Right kidney (tissue), 1 donor: ENCODE measurements around the gene CCDC3.
A peak's percentile ranks its signal among the peaks of the same experiment; 100 is the strongest.

Source experiments
- DNase-seq: peaks from one replicate; pipeline ENCODE4 v3.0.0-alpha.2; 2016

Gene CCDC3

DNA sequence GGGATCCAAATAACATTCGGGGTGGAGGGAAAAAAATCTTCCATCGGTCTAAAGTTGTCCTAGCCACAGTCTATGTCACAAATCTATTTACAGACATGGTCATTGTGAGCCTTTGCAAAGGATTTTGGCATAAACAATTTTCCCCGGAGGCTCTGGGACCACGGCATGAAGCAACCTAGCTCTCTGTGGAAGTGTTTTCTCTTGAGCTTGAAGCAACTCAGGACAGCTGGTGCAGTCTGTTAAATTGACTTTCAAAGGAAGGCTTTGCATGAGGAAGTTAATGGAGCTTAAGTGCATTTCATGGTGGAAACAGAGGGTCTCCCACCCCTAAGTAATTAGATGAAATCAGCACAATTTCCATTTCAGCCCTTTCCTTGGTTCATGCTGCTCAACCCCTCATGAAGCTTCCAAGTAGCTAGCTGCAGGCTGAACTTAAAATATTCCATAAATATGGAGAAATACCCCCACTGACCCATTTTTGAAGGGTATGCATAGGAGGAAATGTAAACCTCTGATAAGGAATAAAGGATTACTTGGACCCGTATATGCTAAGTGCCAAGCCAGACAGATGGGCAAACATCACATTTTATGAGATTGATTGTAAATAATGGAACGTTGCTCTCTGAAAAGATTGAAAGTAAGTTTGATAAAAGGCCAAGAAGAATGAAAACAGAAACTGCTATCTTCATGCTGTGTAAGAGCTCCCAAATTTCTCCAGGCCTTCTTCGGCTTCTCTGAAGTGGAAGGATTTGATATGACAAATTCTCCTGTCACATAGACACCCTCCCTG lies 39.9 kb downstream of the CCDC3 start:
- no peak for DNase-seq

GRCh38 chr10:12960941-12961340 lies 40.6 kb downstream of the CCDC3 start:
- DNase-seq, result no peak

DNA sequence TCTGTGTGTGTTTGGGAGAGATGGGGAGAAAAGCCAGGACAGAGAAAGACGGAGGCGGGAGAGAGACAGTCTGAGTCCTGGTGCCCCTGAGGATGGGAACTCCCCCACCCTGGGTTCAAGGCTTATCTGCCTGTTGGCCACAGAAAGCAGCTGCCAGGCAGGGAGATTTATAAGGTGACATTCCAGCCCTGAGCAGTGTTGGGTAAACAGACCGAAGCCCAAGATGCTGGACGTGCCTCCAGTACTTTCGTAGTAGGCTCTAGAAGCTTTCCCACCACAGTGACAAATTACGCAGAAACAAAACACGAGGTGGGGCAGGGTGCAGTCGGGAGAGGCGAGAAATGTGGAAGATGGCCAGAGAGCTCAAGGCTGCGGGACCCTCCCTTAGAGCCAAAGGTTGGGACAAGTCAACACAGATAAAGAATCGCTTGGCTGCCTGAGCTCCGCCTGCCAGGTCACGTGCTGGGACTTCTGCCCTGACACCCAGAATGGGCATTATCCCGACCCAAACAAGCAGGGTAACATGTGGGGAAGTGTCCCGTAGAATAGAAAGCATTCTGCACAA lies 41.1 kb downstream of the CCDC3 start:
- peak; percentile 58 for DNase-seq

DNA sequence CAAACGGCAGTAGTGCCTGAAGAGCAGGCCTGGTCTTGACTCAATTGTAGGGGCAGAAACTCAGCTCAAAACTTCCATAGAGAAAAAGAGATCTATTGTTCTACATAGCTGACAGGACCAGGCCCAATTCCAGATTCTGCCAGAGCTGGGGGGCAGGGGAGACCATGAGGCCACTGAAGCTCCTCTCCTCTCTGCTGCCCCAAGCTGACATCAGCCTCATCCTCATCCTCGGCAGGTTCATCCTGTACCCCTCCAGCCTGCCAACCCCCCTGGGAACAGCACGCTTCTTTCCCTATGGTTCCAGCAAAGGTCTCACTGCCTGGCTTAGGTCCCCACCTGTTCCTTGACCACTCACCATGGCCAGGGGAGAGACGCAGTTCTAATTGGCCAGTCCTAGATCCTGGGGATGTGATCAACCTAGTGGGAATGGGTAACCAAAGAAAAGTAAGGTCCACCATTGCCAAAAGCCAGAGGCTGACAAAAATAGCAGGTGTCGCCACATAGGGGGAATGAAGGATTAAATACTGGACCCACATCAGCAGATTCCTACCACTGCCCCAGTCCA lies 42.9 kb downstream of the CCDC3 start:
- no peak for DNase-seq

DNA sequence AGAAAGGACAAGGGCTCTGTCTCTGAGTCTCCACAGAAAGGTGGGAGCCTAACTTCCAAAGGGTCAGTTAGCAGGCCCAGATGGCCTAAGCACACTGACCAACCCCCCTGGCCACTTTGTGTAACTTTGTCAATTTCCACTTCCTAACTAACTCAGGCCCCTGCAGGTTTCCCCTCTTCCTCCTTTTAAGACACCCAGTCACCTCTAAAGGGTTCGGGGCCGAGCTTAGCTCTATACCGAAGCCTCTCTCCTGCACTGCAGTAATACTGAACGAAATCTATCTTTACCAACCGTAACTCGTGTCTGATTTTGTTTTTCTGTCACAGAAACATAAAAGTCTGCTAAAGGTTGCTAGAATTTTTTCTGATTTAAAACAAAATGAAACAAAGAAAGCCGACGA lies 44.4 kb downstream of the CCDC3 start:
- no peak for DNase-seq

DNA sequence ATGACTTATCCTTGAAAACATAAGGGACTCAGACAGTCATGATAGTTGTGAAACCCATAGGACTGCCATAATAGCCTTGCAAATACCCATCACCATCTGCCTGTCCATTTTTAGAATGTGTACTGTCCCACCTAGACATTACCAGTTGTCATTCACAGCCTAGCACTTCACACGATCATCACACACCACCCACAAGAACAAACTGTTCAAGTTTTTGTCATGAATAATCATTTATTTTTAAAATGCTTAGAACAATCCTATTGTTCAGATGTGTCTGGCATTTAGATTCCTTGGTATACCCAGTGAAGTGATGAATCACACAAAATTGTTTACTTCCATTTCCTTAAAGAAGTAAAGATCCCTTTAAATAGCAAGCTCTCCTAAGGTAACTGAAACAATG lies 46.6 kb downstream of the CCDC3 start:
- no peak for DNase-seq

DNA sequence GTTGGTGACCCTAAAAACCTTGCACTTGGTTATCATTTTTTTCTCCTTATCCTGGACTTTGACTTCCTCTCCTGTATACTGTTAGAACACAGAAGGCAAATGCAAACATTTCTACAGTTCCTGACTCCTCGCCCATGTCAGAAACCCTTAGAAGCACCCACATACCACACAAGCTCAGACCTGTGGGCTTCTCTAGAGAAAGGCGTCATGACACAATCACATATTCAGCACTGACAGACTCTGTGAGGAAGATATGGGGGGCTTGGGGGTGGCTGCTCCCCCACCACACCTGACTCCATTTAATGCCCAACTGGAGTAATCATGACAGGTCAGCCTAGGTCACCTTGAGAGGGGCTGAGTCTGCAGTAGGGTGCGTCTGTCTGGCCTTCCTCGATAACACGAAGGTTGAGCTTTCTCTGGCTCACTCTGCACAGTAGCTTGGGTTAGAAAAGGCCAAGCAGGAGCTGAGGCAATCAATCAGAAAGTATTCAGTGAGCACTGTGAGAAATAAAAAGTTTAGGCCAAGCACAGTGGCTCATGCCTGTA lies 50.9 kb downstream of the CCDC3 start:
- DNase-seq, result no peak

- no peak for DNase-seq
These were observed 52.3 kb downstream of the CCDC3 start for GRCh38 chr10:12949248-12949647.

- DNase-seq, result no peak
These were observed 53.8 kb downstream of the CCDC3 start for GRCh38 chr10:12947741-12948140.

DNA sequence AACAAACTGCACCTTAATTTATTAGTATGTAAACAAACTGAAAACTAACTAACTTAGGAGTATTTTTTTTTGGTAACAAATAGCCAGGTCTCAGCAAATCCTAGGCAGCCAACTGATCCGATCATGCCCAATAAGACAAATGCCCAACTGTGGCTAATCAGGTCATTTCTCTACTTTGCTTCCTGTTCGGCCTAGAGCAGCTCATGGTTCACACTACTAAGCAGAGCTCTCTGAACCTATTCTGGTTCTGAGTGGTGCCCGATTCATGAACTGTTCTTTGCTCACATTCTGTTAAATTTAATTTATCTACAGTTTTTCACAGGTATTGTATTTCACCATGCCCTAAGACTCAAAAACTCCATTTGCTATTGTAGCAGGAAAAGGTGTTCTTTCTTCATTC lies 55.1 kb downstream of the CCDC3 start:
- no peak for DNase-seq

- DNase-seq, result no peak
These were observed 55.7 kb downstream of the CCDC3 start for GRCh38 chr10:12945690-12946359.

DNA sequence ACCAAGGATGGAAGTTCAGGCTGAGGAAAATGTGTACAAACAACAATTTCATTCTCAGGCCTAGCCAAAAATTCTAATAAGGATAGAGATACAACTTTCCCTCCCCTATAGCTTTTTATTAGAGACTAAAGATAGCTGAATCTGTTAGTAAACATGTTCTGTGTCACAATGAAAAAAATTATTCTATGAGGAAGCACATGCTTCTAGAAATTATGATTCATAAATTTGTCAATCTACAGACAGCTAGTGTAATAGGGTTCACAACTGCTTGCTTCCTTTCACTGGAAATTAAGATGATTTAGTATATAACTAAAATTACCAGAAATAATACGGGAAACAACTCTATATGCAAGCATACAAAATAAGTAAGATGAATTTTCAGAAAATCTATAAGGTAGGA lies 56.6 kb downstream of the CCDC3 start:
- no peak for DNase-seq

DNA sequence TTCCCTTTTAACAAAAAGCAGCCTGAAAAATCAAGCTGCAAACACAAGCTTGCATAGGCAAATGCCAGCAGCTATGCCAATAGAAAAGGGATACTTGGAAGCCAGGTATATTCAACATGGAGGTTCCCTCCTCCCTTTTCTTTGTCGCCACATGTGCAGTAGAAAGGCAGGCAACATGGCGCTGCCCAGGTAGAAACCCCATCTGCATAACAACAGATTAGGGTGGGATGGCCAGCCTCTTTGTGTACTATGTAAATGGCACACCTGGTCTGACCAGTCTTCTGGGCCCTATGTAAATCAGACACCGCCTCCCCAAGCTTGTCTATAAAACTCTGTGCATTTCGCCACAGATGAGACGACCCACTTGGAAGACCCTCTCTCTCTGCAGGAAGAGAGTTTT lies 58.1 kb downstream of the CCDC3 start:
- DNase-seq, result no peak

- no peak for DNase-seq
These were observed 59.5 kb downstream of the CCDC3 start for GRCh38 chr10:12941966-12942365.

GRCh38 chr10:12940791-12941190 lies 60.7 kb downstream of the CCDC3 start:
- DNase-seq, result no peak

DNA sequence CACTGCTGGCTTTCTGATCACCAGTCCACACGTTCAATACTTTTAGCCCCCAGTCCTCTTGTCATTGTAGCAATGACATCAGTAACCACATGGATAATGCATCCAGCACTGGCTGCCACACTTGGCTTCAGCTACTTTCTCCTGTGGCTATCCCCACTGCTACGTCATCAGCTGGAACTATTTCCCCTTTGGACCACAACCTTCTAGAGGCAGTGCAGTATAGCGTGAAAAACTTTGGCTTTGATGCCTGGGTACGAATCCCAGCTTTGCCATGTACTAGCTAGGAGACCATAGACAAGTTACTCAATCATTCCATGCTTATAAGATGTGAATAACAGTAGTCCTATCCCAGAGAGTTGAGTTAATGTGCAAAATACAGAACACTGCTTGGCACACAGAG lies 63.2 kb downstream of the CCDC3 start:
- DNase-seq, result no peak

- DNase-seq, result no peak
These were observed 64.0 kb downstream of the CCDC3 start for GRCh38 chr10:12937527-12937926.

GRCh38 chr10:12934777-12935176 lies 66.7 kb downstream of the CCDC3 start:
- no peak for DNase-seq

GRCh38 chr10:12929381-12929780 lies 72.1 kb downstream of the CCDC3 start:
- no peak for DNase-seq

- no peak for DNase-seq
These were observed 72.9 kb downstream of the CCDC3 start for GRCh38 chr10:12928571-12928970.

GRCh38 chr10:12927896-12928295 lies 73.6 kb downstream of the CCDC3 start:
- no peak for DNase-seq

DNA sequence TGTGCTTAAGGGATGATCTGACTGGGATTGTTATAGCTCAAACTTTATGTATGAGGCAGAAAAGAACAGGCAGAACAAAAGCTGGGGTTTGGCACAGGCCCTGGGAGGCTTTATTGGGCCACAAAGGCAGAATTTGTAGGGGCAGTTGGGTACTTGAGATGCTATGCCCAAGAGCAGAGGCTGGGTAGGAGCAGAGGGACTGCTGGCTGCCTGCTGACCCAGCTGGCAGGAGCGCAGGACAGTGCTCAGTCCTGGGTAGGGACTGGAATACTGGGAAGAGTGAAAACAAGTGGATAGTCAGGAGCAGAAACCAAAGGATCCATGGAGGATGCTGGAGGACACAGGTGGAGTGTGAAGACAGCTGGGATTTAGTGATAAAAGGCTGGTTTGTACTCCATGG lies 75.7 kb downstream of the CCDC3 start:
- no peak for DNase-seq

GRCh38 chr10:12924911-12925310 lies 76.6 kb downstream of the CCDC3 start:
- no peak for DNase-seq
